Bronchial epithelial cell (primary cell): ENCODE data around the gene EPB41L4B. TPM values are rescaled to one million over a fixed set of nuclear protein-coding genes. Genes with fewer than 3 reads are reported as not detected.

ENCODE experiments used
- DNase-seq: peaks from one replicate; pipeline ENCODE4 v3.0.0-alpha.2; 2010; ENCODE audit warnings: low read depth
- FAIRE-seq: peaks from 2 replicates; lab custom pipeline; 2011; peaks lifted over from hg19 to GRCh38; lab: Jason Lieb, UNC
- H3K27me3 ChIP-seq: 2 replicates; pipeline ENCODE4 v1.5.1; 2011; ENCODE audit warnings: low read length; ENCODE audit not compliant: control insufficient read depth, insufficient read depth
- H3K36me3 ChIP-seq: 2 replicates; pipeline ENCODE4 v1.5.1; 2011; ENCODE audit warnings: low read length; ENCODE audit not compliant: control insufficient read depth, insufficient read depth
- H3K4me3 ChIP-seq: 2 replicates; pipeline ENCODE4 v1.5.1; 2011; ENCODE audit warnings: mild to moderate bottlenecking, low read depth, low read length, control low read depth
- total RNA-seq: library from RNA; depleted of rRNA; stranded (reverse); fragments of >200 nt; gene quantifications from 2 replicates; pipeline ENCODE4 v1.2.1, GENCODE V29; 2014
- TF ChIP-seq, protein P1 (sequence below): IDR thresholded peaks from 2 replicates; pipeline ENCODE4 v1.5.1; 2011; ENCODE audit warnings: mild to moderate bottlenecking, moderate library complexity, low read length, control low read depth, inconsistent platforms; ENCODE audit not compliant: insufficient read depth, severe bottlenecking

The EPB41L4B gene
- total RNA-seq, 1 donor from 2014 or later, result 30.3 TPM

DNA sequence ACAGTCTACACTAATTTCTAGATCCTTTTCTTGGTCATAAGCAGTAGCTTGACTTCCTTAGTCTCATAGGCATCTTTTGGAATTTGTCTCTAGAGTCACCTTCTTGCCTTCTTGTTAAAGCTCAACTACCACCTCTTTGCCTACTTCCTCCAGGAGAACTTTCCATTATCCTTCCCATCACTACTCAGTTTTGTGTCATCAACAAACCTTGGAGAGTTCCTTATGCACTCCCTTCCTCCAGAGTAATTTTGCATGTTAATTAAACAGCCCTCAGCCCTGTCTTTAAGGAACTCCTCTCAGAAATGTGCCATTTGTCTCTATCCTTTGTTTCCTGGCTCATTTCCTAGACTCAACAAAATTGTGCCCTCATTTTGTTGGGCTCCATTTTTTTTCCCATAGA lies 4.2 kb upstream of the EPB41L4B start:
- H3K27me3 ChIP-seq, result no peaks in the 10 kb centered on the region
- FAIRE-seq, result no peak

GRCh38 chr9:109323771-109324170 lies 2.9 kb upstream of the EPB41L4B start:
- no peaks in the 10 kb centered on the region for H3K36me3 ChIP-seq
- FAIRE-seq, result no peak
- no peak overlapping the region for H3K4me3 ChIP-seq
- peak; percentile 72 for DNase-seq
- no peaks in the 10 kb centered on the region for H3K27me3 ChIP-seq
- TF ChIP-seq, protein P1, sequence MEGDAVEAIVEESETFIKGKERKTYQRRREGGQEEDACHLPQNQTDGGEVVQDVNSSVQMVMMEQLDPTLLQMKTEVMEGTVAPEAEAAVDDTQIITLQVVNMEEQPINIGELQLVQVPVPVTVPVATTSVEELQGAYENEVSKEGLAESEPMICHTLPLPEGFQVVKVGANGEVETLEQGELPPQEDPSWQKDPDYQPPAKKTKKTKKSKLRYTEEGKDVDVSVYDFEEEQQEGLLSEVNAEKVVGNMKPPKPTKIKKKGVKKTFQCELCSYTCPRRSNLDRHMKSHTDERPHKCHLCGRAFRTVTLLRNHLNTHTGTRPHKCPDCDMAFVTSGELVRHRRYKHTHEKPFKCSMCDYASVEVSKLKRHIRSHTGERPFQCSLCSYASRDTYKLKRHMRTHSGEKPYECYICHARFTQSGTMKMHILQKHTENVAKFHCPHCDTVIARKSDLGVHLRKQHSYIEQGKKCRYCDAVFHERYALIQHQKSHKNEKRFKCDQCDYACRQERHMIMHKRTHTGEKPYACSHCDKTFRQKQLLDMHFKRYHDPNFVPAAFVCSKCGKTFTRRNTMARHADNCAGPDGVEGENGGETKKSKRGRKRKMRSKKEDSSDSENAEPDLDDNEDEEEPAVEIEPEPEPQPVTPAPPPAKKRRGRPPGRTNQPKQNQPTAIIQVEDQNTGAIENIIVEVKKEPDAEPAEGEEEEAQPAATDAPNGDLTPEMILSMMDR, result no peak

More for the DNA sequence above, 4.2 kb upstream of the EPB41L4B start:
- Histone ChIP-seq H3K4me3 (no peak overlapping the region), H3K36me3 (no peaks in the 10 kb centered on the region)
- TF ChIP-seq, protein P1, result no peak
- DNase-seq, result no peak

- Histone ChIP-seq H3K36me3 (no peaks in the 10 kb centered on the region), H3K4me3 (no peak overlapping the region), H3K27me3 (no peaks in the 10 kb centered on the region)
- no peak for FAIRE-seq
- TF ChIP-seq, protein P1, result no peak
- no peak for DNase-seq
Observed at GRCh38 chr9:109321727-109322126, 868 bp upstream of the EPB41L4B start.

DNA sequence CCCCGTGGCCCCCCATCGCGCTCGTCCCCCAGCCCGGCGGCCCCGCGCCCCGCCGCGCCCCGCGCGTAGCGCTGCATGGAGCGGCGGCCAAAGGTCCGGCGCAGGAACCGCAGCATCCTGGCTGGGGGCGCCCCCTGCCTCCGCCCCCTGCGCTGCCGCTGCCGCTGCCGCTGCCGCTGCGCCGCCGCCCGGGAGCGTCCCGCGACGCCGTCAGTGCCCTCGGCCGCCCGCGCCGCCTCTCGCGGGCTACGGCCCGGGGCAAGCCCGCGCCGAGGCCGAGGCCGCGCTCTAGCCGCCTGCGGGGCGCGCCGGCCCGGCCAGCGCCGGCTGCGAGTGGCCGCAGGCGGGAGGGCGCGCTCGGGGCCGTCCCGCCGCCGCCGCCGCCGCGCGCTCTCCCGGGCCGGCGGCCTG lies 523 bp downstream of the EPB41L4B start:
- FAIRE-seq, result no peak
- TF ChIP-seq, protein P1, result no peak
- Histone ChIP-seq H3K36me3 (no peaks in the 10 kb centered on the region), H3K27me3 (no peaks in the 10 kb centered on the region), H3K4me3 (peak overlapping the region; percentile 75)
- DNase-seq, result no peak

DNA sequence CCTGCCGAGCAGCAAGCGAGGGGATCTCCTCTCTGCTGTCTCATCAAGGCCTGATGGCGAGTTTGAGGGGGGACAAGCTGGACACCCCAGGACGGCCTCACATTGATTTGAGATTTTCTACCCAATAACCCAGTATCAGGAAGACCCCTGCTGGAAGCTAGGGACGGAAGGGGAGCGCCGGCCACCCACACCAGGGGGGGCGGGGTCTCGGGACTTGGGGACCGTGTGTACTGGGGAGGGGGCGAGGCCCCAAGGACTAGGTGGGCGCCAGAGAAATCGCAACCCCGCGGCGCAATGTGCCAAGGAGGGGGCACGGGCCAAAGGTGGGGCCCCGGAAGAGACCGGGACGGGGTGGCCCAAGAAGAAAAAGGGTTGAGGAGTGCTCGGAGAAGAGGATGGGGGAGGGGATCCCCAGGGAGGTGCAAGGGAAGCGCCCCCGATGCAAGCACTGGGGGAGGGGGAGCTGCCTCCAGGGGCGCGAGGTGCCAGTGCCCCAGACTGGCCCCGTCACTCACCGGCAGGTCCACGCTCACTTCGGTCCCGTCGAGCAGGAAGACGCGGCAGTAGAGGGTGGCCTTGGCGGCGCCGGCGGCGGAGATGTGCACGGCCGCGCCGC lies 1.1 kb downstream of the EPB41L4B start:
- TF ChIP-seq, protein P1, result no peak
- FAIRE-seq (no peak), DNase-seq (no peak)
- H3K36me3 ChIP-seq, result no peaks in the 10 kb centered on the region
- H3K27me3 ChIP-seq, result no peaks in the 10 kb centered on the region
- H3K4me3 ChIP-seq, result peak overlapping the region; percentile 75
